GM21526 (cell line): Measurements from ENCODE around the gene HAUS7.

Source experiments
- ATAC-seq: cut with Tn5 transposase; IDR thresholded peaks from one replicate; pipeline ENCODE4 v1.9.1; 2021; ENCODE audit warnings: moderate library complexity; ENCODE audit not compliant: unreplicated experiment, low FRiP score

HAUS7 gene

GRCh38 chrX:153481043-153481442 lies 10.7 kb upstream of the HAUS7 start:
- no peak for ATAC-seq

- no peak for ATAC-seq
Observed at GRCh38 chrX:153478746-153479145, 8.4 kb upstream of the HAUS7 start.

- ATAC-seq: no peak
Observed at GRCh38 chrX:153477901-153478300, 7.5 kb upstream of the HAUS7 start.

DNA sequence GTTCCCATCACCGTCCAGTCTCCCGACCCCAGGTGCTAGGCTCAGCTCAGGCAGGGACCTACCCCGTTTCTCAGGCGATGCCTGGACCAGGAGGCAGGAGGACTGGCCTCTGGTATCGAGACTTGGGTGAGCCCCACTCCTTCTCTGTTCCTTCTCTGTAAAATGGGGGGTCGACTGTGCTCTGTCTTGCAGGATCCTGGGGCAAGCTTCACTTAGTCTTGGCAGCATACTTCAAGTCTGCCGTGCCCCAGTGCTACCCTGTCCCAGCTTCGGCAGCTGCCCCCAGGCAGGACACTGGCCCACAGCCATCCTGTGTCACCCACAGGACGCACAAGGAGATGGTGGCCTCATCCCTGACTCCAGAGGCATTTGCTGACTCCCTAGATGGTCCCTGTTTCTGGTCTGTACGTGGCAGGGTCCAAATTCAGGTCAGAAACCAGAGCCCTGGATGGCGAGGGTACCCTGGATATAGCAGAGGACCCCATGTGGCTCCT lies 7.0 kb upstream of the HAUS7 start:
- ATAC-seq: no peak

- ATAC-seq: no peak
Observed at GRCh38 chrX:153476666-153477363, 6.4 kb upstream of the HAUS7 start.

DNA sequence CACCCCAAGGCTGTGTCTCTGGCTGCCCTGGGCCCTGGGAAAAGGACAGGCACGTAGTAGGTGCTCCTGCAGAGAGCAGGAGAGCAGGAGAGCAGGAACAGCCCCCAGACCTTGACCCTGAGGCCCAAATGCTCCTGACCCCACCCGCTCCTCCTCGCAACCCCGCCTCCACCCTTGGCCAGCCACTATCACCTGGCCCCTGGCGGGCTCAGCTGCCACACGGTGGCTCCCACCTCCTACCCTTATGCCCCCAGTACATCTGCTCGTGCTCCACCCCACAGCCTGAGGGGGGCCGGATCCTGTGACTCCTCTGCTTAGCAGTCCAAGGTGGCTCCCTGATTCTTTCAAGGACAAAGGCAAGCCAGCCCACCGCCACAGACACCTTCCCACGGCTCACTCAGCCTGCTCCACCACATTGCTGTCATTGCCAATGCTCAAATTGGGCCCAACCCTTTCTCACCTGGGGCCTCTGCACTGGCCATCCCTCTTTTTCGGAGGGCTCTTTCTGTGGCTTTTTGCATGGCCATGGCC lies 5.4 kb upstream of the HAUS7 start:
- no peak for ATAC-seq

DNA sequence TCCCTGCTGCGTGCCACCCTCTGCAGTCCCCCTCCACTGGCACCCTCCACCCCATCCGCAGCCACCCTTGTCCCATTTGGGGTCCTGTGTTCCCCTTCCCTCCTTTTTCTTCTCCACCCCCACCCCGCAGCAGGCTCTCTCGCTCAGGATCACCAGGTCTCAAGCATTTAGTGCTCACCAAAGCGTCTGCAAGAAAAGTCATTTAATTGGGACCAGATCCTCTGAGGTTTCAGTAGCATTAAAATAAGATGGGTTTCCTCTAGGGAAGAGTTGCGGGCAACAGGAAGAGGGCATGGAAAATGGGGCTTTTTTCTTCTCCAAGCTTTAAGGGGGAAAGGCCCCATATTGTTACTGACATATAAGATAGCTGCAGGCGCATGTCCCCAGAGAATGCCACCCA lies 4.9 kb upstream of the HAUS7 start:
- no peak for ATAC-seq

GRCh38 chrX:153474718-153475117 lies 4.3 kb upstream of the HAUS7 start:
- ATAC-seq: no peak

GRCh38 chrX:153474266-153474665 lies 3.9 kb upstream of the HAUS7 start:
- no peak for ATAC-seq

DNA sequence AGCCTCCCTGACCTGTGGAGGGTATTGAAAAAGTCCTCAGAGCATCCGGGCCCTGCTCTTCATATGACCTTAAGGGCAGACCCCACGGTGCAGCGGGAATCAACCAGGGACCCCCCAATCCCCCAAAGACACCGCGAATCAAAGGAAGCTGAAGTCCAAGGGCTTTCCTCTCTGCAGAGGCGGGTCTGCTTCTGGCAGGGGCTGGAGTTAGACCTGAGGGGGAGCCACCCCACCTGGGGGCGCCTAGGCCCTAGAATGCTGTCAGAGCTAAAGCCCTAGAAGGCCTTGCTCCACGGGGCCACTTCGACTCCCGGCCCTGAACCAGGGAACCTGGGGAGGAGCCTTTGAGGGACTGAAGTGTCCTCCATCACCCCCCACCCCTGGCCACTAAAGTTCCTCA lies 2.8 kb upstream of the HAUS7 start:
- ATAC-seq: no peak

DNA sequence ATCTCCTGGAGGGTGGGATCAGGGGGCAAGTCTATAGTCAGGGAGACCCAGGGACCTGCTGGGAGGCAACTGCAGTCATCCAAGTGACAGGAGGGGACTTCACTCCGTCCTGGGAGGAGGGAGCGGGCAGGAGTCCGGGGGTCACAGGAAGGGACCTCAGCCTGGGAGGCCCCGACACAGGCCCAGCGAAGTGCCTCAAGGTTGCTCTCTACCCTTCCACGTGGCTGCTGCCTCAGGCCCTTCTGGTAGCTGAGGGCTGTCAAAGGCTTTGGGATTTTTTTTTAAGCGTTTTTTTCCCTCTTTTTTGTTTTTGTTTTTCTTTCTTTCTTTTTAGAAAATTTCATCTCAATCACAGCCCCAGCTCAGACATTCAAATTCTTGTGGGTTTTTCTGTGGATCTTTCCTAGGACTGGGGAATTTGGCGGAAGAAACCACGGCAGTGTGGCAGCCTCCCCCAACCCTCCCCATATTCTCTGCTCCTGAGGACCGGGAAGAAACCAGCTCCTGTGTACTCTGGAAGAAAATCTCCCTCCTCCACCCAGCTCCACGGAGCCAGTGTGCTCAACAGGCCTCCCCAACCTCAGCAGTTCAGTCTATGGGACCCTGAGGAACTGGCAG lies 1.4 kb upstream of the HAUS7 start:
- ATAC-seq: no peak

DNA sequence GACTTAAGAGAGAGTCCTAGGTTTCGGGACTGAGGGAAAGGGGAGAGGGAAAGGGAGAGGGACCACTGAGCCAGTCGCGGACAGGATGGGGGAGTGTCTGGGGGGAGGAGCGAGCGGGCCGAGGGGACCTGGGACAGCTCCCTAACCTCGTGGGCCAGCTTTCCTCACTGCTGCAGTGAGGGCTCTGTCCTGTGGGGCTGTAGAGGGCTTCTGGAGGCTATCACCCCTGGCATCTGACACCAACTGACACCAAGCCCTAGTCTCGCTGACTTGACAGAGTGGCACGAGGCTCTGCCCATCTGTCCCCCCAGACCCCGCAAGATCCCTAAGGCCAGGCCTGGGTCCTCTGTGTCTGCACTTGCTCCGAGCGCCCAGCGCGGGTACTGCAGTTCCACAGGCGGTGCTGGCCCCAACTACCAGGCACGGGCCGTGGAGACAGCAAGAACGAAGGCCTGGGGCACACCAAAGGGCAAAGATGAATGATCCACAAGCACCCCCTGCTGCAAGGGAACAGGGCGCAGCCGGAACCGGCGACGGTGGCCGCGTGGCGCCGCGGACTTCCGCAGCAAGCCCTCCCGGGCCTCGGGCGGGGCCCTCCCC lies 465 bp downstream of the HAUS7 start:
- peak; percentile 31 for ATAC-seq

DNA sequence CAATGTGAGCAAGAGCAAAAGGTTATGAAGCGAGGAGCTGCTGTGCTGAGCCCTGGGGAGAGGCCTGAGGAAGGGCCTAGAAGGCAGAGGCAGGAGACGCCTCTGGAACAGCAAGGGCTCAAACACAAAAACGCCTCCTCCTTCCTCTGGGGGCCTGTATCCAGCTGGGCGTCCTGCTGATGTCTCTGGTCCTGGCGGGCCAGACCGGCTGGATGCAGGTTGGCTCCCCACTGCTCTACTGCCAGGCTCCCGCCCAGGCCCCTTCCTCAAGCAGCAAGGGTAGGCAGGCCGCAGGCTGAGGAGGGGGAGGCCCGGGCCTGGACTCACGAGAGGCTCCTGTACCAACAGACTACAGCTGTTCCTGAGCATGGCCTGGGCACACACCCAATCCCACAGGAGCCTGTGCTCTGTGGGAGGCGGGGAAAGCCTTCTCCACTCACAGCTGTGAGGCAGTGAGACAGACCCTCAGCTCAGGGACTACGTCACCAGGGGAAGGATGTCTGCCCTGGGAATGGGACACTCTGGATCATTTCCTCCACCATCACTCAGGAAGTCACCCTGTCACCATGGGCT lies 2.3 kb downstream of the HAUS7 start:
- ATAC-seq: no peak

GRCh38 chrX:153465691-153466380 lies 4.5 kb downstream of the HAUS7 start:
- ATAC-seq: no peak

GRCh38 chrX:153464116-153464515 lies 6.3 kb downstream of the HAUS7 start:
- no peak for ATAC-seq

DNA sequence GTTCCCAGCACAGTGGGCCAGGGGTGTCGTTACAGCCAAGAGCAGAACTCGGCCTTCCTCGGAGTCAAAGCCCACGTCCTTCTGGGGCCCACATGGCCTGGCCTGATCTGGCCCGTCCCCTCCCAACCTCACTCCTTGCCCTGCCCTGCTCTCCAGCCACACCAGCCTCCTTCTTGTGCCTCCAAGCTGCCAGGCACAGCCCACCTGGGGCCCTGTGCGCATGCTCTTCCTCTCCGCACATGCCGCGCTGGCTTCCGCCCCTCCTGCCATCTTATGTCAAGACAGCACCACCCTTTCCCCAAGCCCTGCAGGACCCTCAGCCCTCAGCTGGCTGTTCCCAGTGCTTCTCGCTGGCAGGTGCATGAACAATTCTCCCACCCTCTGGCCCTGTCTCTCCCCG lies 6.8 kb downstream of the HAUS7 start:
- no peak for ATAC-seq

DNA sequence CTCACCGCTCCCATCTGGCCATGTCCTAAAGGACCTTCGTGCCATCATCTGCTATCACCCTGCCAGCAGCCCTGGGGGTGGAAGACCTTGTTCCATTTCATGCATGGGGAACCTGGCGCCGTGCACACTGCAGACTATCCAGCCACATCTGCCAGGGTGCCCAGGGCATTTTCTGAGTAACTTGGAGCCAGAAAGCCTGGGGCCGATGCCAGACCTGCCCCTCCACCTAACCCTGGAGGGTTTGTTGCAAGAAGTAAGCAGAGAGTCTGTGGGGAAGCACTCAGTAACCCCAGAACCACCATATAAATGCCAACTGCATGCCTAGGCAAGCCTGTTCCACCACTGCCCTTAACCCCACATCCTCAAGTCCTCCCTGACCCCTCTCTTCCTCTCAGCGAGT lies 7.3 kb downstream of the HAUS7 start:
- no peak for ATAC-seq

DNA sequence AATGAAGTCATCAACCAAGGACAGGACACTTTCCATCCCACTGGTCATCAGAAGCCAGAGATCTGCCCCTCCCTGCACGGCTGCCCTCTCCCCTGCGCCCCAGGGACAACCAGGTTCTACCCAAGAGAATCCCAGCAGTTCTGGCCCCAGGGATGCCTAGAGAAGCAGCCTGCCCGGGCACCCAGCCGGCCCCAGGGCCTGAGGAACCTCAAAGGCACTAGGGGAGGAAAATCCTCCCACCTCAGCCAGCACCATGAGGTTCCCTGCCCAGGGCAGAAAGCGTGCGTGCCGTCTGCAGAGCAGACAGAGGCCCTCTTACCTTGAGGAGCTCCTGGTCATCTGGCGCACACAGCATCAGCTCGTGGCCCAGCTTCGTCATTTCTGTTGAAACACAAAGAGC lies 8.1 kb downstream of the HAUS7 start:
- no peak for ATAC-seq

DNA sequence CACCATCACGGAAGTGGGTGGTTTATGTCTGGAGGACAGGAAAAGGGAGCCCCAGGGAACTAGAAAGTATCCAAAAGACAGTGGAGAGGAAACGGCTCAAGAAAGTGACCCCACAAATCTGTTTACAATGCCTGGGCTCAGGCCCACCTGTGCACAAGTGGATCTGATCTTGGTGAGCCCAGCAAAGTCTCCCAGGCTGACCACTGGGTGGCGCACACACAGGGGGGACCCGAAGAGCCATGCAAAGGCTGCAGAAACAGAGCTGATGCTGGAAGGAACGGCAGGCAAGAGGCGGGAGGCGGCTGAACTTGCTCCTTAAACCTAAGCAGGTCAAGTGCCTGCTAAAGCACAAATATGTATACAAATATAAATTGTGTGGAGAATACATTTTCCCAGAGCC lies 9.6 kb downstream of the HAUS7 start:
- no peak for ATAC-seq

DNA sequence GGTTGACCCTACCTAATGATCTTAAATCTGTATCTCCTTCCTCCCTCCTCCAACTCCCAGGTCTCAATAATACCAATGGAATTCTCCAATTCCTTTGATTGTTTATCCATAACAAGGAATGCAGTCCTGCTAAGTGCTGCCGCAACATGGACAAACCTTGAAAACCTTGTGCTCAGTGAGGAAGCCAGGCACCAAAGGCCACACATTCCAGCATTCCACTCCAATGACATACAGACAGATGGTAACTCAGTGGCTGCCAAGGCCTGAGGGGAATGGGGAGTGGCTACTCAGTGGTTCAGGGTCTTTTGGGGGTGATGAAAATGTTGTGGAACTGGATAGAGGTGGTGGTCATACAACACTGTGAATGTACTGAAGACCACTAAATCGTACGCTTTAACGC lies 10.4 kb downstream of the HAUS7 start:
- ATAC-seq: no peak

DNA sequence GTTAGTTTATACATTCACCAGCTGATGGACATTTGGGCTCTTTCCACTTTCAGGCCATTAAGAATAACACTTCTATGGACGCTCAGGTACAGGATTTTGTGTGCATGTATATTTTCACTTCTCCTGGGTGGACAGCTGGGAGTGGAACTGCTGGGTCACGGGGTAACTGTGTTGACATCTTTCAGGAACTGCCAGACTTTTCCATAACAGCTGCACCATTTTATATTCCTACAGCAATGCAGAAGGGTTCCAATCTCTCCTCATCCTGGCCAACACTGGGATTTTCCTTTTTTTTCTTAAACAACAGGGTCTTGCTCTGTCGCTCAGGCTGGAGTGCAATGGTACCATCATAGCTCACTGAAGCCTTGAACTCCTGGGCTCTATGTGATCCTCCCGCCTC lies 11.9 kb downstream of the HAUS7 start:
- ATAC-seq: no peak
